Neuronal stem cell (in vitro differentiated cells): ENCODE results near the gene MTUS2.

Source experiments
- DNase-seq: peaks from one replicate; pipeline ENCODE4 v3.0.0-alpha.2; 2013; ENCODE audit warnings: low spot score
- H2AFZ ChIP-seq: one replicate; pipeline ENCODE4 v1.6.1; 2013; ENCODE audit warnings: mild to moderate bottlenecking, low read length, inconsistent platforms
- H2AK5ac ChIP-seq: 2 replicates; pipeline ENCODE4 v1.6.1; 2013; ENCODE audit warnings: low read depth, mild to moderate bottlenecking, inconsistent platforms, low read length, moderate library complexity, mixed read lengths
- H2BK120ac ChIP-seq: 2 replicates; pipeline ENCODE4 v1.6.1; 2013; ENCODE audit warnings: low read depth, mild to moderate bottlenecking, inconsistent platforms, low read length, moderate library complexity, mixed read lengths
- H2BK12ac ChIP-seq: one replicate; pipeline ENCODE4 v1.6.1; 2013; ENCODE audit warnings: low read length, inconsistent platforms
- H2BK15ac ChIP-seq: 2 replicates; pipeline ENCODE4 v1.6.1; 2013; ENCODE audit warnings: mild to moderate bottlenecking, low read length, inconsistent platforms, mixed read lengths
- H2BK5ac ChIP-seq: one replicate; pipeline ENCODE4 v1.6.1; 2013; ENCODE audit warnings: inconsistent platforms, mild to moderate bottlenecking, low read length, moderate library complexity
- H3K14ac ChIP-seq: one replicate; pipeline ENCODE4 v1.6.1; 2013; ENCODE audit warnings: low read length, inconsistent platforms
- H3K18ac ChIP-seq: 2 replicates; pipeline ENCODE4 v1.6.1; 2013; ENCODE audit warnings: low read length, inconsistent platforms
- H3K23ac ChIP-seq: 2 replicates; pipeline ENCODE4 v1.6.1; 2013; ENCODE audit warnings: low read depth, mild to moderate bottlenecking, mixed read lengths, low read length, inconsistent platforms; ENCODE audit not compliant: poor library complexity
- H3K27ac ChIP-seq: replicated peaks from 3 replicates; pipeline ENCODE4 v1.5.1; 2013; ENCODE audit warnings: low read length, inconsistent platforms
- H3K27me3 ChIP-seq, 3 experiments: 2 replicates each; pipeline ENCODE4 v1.6.1; 2013; ENCODE audit warnings: low read length in 3 of 3, mild to moderate bottlenecking in 2 of 3, inconsistent platforms in 1 of 3, low read depth in 1 of 3, mixed read lengths in 1 of 3, moderate library complexity in 1 of 3; ENCODE audit not compliant: control insufficient read depth in 3 of 3, insufficient read depth in 3 of 3
- H3K36me3 ChIP-seq, 2 donors: replicated peaks in 1 of 2; 2 replicates each; pipeline ENCODE4 v1.6.1; 2013; ENCODE audit warnings: low read length in 2 of 2; ENCODE audit not compliant: control insufficient read depth in 2 of 2, insufficient read depth in 2 of 2
- H3K4ac ChIP-seq: 2 replicates; pipeline ENCODE4 v1.6.1; 2013; ENCODE audit warnings: inconsistent platforms, mild to moderate bottlenecking, low read length, moderate library complexity
- H3K4me1 ChIP-seq, 2 donors: 1 replicate in 1 of 2; 2 replicates in 1 of 2; pipeline ENCODE4 v1.6.1; 2013; ENCODE audit warnings: low read length in 2 of 2, low read depth in 1 of 2; ENCODE audit not compliant: control insufficient read depth in 2 of 2, insufficient read depth in 1 of 2
- H3K4me2 ChIP-seq: one replicate; pipeline ENCODE4 v1.6.1; 2013; ENCODE audit warnings: mild to moderate bottlenecking, low read length, inconsistent platforms; ENCODE audit not compliant: insufficient read depth, poor library complexity, severe bottlenecking
- H3K4me3 ChIP-seq, 2 donors: 2 replicates each; pipeline ENCODE4 v1.5.1; 2013; ENCODE audit warnings: low read length in 2 of 2, mild to moderate bottlenecking in 2 of 2, inconsistent platforms in 1 of 2, moderate library complexity in 1 of 2
- H3K79me1 ChIP-seq: one replicate; pipeline ENCODE4 v1.6.1; 2013; ENCODE audit warnings: low read depth, mild to moderate bottlenecking, inconsistent platforms, low read length, moderate library complexity
- H3K9ac ChIP-seq: one replicate; pipeline ENCODE4 v1.6.1; 2013; ENCODE audit warnings: mild to moderate bottlenecking, low read depth, low read length, inconsistent platforms; ENCODE audit not compliant: poor library complexity
- H3K9me3 ChIP-seq, 2 donors: replicated peaks in 1 of 2; 2 replicates each; pipeline versions ENCODE3 to v1.6.1; 2013; ENCODE audit warnings: low read length in 2 of 2, mild to moderate bottlenecking in 2 of 2, inconsistent platforms in 1 of 2, low read depth in 1 of 2, mixed read lengths in 1 of 2, moderate library complexity in 1 of 2; ENCODE audit not compliant: control insufficient read depth in 2 of 2, insufficient read depth in 1 of 2
- H4K8ac ChIP-seq: one replicate; pipeline ENCODE4 v1.6.1; 2013; ENCODE audit warnings: low read depth, mild to moderate bottlenecking, inconsistent platforms, low read length, moderate library complexity
- H4K91ac ChIP-seq: one replicate; pipeline ENCODE4 v1.6.1; 2013; ENCODE audit warnings: low read length, low read depth, mild to moderate bottlenecking, inconsistent platforms; ENCODE audit not compliant: poor library complexity
- WGBS, 2 donors: extraction: QIAGEN DNeasy Blood & Tissue Kit; methylation state at CpG; one replicate each; pipeline ENCODE4 v1.1.7; 2013; ENCODE audit warnings: missing lambda C conversion rate in 2 of 2, mixed read lengths in 1 of 2; ENCODE audit not compliant: insufficient read length in 2 of 2, insufficient replicate concordance in 1 of 2; ENCODE audit errors: extremely low coverage in 2 of 2; 5-methylcytosine and 5-hydroxymethylcytosine counted together

The MTUS2 gene

DNA sequence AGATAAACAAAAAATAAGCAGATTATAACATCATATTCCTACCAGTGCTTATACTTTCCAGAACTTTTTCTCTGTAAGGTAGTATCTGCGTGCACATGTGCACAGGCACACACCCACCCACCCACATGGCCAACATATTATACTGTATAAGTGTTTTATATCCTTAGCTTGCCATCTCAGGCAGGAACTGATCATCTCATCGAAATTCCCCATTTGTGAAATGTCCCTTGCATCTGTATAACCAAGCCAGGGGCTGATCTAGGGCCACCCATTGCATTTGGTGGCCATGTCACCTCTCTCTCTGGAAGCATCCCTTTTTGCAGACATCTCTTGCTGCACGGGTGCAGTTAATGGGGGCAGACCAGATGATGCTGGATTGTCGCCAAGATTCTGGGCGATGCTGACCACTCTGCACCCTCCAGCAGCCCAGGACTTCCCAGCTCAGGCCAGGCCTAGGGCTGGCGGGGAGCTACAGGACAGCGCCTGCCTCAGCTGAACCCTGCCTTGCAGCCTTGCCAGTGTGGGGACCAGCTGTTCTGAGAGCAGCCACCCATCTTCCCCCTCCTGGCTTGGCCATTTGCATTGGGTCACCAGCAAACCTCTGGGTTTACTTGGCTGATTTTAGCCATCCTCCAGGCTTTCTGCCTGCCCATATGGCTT, 679.5 kb downstream of the MTUS2 start:
- H3K36me3 ChIP-seq: no peaks in the 10 kb centered on the region
- peaks cover 0 to 5% (median 0%) of the 10 kb centered on the region in 3 experiments for H3K27me3 ChIP-seq
- no peak overlapping the region for H2BK15ac ChIP-seq
- DNase-seq: no peak
- no peak overlapping the region for H3K4me3 ChIP-seq
- no peak overlapping the region for H2BK120ac ChIP-seq
- peak overlapping the region; percentile 70 for H3K4ac ChIP-seq
- H3K9ac ChIP-seq: no peak overlapping the region
- no peak overlapping the region for H2BK12ac ChIP-seq
- WGBS, 2 donors: no CpG with 5 or more reads among the region's 7 CpGs
- H3K14ac ChIP-seq: no peak overlapping the region
- peaks cover 11% of the 10 kb centered on the region in 2 donors for H3K4me1 ChIP-seq
- no peaks in the 10 kb centered on the region for H3K79me1 ChIP-seq
- H3K9me3 ChIP-seq: no peaks in the 10 kb centered on the region
- no peak overlapping the region for H2AFZ ChIP-seq
- no peak overlapping the region for H4K8ac ChIP-seq
- H3K18ac ChIP-seq: peak overlapping the region; percentile 41
- H3K4me2 ChIP-seq: no peak overlapping the region
- no peak overlapping the region for H3K27ac ChIP-seq
- H3K23ac ChIP-seq: peak overlapping the region; percentile 56
- H2AK5ac ChIP-seq: peak overlapping the region; percentile 11
- H4K91ac ChIP-seq: no peak overlapping the region
- H2BK5ac ChIP-seq: no peak overlapping the region

DNA sequence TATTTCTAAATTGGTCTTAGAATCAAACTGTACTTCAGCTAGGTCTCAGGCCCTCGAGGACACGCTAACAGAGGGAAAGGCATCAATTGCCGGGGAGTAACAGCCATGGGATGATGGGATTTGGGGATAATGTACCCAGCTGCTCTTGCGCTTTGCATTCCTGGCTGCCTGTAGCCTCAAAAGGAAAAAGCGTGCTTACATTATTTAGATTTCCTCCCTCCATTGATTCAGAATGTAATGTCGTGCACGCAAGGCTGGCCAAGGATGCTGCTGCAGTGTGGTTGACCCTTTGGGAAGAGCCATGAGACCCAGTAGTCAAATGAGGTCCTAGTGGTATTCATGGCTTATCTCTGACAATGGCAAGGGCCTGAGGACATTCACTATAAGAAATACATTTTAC, 680.2 kb downstream of the MTUS2 start:
- H3K27ac ChIP-seq: no peak overlapping the region
- WGBS, 2 donors: no CpG with 5 or more reads among the region's 7 CpGs
- no peaks in the 10 kb centered on the region for H3K9me3 ChIP-seq
- H3K23ac ChIP-seq: no peak overlapping the region
- no peak overlapping the region for H3K4me3 ChIP-seq
- peaks cover 11% of the 10 kb centered on the region in 2 donors for H3K4me1 ChIP-seq
- H2BK12ac ChIP-seq: no peak overlapping the region
- no peak overlapping the region for H4K8ac ChIP-seq
- H3K79me1 ChIP-seq: no peaks in the 10 kb centered on the region
- no peak overlapping the region for H3K18ac ChIP-seq
- no peak overlapping the region for H4K91ac ChIP-seq
- peaks cover 0 to 5% (median 0%) of the 10 kb centered on the region in 3 experiments for H3K27me3 ChIP-seq
- no peak overlapping the region for H2BK15ac ChIP-seq
- no peak overlapping the region for H3K9ac ChIP-seq
- no peak overlapping the region for H3K4ac ChIP-seq
- no peak overlapping the region for H2AK5ac ChIP-seq
- H3K4me2 ChIP-seq: no peak overlapping the region
- no peak for DNase-seq
- no peak overlapping the region for H2BK120ac ChIP-seq
- no peaks in the 10 kb centered on the region for H3K36me3 ChIP-seq
- H2AFZ ChIP-seq: no peak overlapping the region
- no peak overlapping the region for H2BK5ac ChIP-seq
- H3K14ac ChIP-seq: no peak overlapping the region

DNA sequence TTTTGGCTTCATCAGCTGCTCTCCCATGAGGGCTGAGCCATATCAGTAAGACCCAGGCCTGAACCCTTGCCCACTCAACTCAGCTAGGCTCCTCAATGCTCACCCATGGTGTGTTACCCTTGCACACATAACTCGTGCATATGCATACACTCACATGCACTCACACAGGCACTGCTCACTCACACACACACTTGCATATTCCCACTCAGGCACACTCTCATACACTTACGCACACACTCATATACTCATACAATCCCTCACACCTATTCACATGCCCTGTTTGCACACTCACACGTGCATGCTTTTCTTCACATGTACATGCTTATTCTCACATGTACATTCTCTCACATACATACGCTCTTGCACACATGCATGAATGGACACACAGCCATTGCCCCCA, 681.5 kb downstream of the MTUS2 start:
- Histone ChIP-seq H4K8ac (no peak overlapping the region), H4K91ac (no peak overlapping the region), H3K27ac (no peak overlapping the region), H2BK12ac (no peak overlapping the region), H2AFZ (no peak overlapping the region), H3K27me3 (peaks cover 0 to 5% (median 0%) of the 10 kb centered on the region in 3 experiments), H3K36me3 (no peaks in the 10 kb centered on the region), H3K4me3 (no peak overlapping the region), H2AK5ac (no peak overlapping the region), H3K4me2 (no peak overlapping the region), H3K9me3 (no peaks in the 10 kb centered on the region), H3K14ac (no peak overlapping the region), H3K9ac (no peak overlapping the region), H3K4ac (no peak overlapping the region), H2BK15ac (no peak overlapping the region), H3K4me1 (peaks cover 8 to 9% of the 10 kb centered on the region in 2 donors), H2BK5ac (no peak overlapping the region), H3K18ac (no peak overlapping the region), H3K23ac (no peak overlapping the region), H2BK120ac (no peak overlapping the region), H3K79me1 (no peaks in the 10 kb centered on the region)
- 100% methylated on average over 1 of the region's 4 CpGs for whole genome bisulfite sequencing, 2 donors
- DNase-seq: no peak

DNA sequence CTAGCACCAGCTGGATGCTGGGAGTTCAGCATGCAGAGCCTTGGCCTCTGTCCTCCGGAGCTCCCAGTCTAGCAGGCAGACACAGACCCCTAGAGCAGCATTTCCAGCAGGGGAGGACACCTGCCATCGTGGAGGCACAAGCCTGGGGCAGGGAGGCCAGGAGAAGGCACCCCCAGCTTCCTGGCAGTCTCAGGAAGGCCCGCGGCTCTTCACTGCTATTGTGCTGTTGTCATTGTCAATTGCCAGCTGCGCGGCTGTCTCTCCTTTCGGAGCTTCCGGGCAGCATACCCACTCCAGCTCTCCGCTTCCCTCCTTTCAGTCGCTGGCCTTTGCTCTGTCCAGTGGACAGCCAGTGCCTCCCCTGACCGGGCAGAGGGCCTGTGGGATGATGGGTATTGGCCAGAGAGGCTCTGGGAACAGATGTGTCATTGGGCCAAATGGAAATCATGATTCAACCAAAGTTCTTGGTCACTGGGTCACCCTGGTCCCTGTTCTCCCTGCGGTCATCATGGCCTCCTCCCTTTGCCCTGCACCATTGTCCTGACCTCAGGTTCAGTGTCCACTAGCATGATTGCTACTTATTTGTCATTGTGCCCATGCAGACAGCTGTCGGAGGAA, 682.4 kb downstream of the MTUS2 start:
- Histone ChIP-seq H4K91ac (no peak overlapping the region), H3K27me3 (peaks cover 0 to 5% (median 0%) of the 10 kb centered on the region in 3 experiments), H2BK12ac (no peak overlapping the region), H3K18ac (no peak overlapping the region), H3K79me1 (no peaks in the 10 kb centered on the region), H3K23ac (no peak overlapping the region), H2BK120ac (no peak overlapping the region), H3K14ac (no peak overlapping the region), H3K4me2 (no peak overlapping the region), H3K36me3 (no peaks in the 10 kb centered on the region), H3K27ac (no peak overlapping the region), H2AFZ (no peak overlapping the region), H3K4ac (no peak overlapping the region), H3K9ac (no peak overlapping the region), H4K8ac (no peak overlapping the region), H3K4me3 (no peak overlapping the region), H2AK5ac (no peak overlapping the region), H2BK15ac (no peak overlapping the region), H3K9me3 (no peaks in the 10 kb centered on the region), H2BK5ac (no peak overlapping the region), H3K4me1 (peaks cover under 1 to 2% of the 10 kb centered on the region in 2 donors)
- no CpG with 5 or more reads among the region's 13 CpGs for WGBS, 2 donors
- no peak for DNase-seq
